SK-N-SH (cell line): ENCODE data around the gene CYSTM1.
A peak's percentile ranks its signal among the peaks of the same experiment; 100 is the strongest.

Experiments used
- EP300 ChIP-seq, 2 experiments: IDR thresholded peaks; 2 replicates each; pipeline versions ENCODE4 v1.4.0 to v1.6.1; 2012; ENCODE audit warnings: borderline replicate concordance in 1 of 2, low read depth in 1 of 2, low read length in 1 of 2
- FOXM1 ChIP-seq: IDR thresholded peaks from 2 replicates; pipeline ENCODE4 v1.4.0; 2012; ENCODE audit warnings: low read depth, mild to moderate bottlenecking
- NRF1 ChIP-seq: IDR thresholded peaks from 2 replicates; pipeline ENCODE4 v1.6.1; 2012; ENCODE audit warnings: low read depth, mild to moderate bottlenecking, low read length
- RAD21 ChIP-seq: IDR thresholded peaks from 2 replicates; pipeline ENCODE4 v1.6.1; 2012; ENCODE audit warnings: mild to moderate bottlenecking, low read length
- TCF12 ChIP-seq: IDR thresholded peaks from 2 replicates; pipeline ENCODE4 v1.4.0; 2012
- TF ChIP-seq, protein P1 (sequence below): fragments of 200-600 bp; sonication (generic); IDR thresholded peaks from 2 replicates; pipeline ENCODE4 v1.6.1; 2017; ENCODE audit warnings: antibody characterized with exemption, mild to moderate bottlenecking, moderate library complexity
- TF ChIP-seq, protein P2 (sequence below): fragments of 150-350 bp; IDR thresholded peaks from 2 replicates; pipeline ENCODE4 v1.6.1; 2017; ENCODE audit warnings: antibody characterized with exemption, low read length, low read depth, borderline replicate concordance

DNA sequence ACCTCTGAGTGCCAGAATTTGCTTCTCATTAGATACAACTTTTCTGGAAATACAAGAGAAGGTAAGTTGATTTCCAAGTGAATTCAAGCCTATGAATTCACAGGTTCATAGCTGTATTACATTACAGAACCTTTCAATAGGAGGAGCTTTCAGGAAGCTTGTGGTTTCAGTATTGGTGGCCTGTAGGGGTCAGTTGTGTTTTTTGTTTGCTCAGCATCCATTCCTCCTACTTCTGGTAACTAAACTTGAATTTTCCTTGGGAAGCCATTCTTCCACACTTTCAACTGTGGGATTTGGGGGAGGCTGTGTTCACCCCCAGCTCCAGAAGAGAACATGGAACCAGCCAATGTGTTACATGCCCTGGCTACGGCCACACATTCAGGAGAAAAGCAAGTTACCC lies 5.6 kb upstream of the CYSTM1 start:
- TF ChIP-seq EP300 (IDR thresholded peaks at IDR 0.05; ENCODE audit: borderline replicate concordance in 1 of 2, low read depth in 1 of 2, low read length in 1 of 2) (no peak), TCF12 (no peak), RAD21 (peak; percentile 50), NRF1 (no peak), FOXM1 (no peak)
- TF ChIP-seq, protein P1, sequence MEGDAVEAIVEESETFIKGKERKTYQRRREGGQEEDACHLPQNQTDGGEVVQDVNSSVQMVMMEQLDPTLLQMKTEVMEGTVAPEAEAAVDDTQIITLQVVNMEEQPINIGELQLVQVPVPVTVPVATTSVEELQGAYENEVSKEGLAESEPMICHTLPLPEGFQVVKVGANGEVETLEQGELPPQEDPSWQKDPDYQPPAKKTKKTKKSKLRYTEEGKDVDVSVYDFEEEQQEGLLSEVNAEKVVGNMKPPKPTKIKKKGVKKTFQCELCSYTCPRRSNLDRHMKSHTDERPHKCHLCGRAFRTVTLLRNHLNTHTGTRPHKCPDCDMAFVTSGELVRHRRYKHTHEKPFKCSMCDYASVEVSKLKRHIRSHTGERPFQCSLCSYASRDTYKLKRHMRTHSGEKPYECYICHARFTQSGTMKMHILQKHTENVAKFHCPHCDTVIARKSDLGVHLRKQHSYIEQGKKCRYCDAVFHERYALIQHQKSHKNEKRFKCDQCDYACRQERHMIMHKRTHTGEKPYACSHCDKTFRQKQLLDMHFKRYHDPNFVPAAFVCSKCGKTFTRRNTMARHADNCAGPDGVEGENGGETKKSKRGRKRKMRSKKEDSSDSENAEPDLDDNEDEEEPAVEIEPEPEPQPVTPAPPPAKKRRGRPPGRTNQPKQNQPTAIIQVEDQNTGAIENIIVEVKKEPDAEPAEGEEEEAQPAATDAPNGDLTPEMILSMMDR, result peak; percentile 29; the same call in 1 of the 2 replicates
- TF ChIP-seq, protein P2, sequence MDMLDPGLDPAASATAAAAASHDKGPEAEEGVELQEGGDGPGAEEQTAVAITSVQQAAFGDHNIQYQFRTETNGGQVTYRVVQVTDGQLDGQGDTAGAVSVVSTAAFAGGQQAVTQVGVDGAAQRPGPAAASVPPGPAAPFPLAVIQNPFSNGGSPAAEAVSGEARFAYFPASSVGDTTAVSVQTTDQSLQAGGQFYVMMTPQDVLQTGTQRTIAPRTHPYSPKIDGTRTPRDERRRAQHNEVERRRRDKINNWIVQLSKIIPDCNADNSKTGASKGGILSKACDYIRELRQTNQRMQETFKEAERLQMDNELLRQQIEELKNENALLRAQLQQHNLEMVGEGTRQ, result no peak
